Measurements from ENCODE around the gene MPZL2. TPM values are rescaled to one million over a fixed set of nuclear protein-coding genes. Genes with fewer than 3 reads are reported as not detected.

The MPZL2 gene
- polyA plus RNA-seq, 1 of the 3 experiments (the other 2 are of a cell fraction): 6.2 TPM

DNA sequence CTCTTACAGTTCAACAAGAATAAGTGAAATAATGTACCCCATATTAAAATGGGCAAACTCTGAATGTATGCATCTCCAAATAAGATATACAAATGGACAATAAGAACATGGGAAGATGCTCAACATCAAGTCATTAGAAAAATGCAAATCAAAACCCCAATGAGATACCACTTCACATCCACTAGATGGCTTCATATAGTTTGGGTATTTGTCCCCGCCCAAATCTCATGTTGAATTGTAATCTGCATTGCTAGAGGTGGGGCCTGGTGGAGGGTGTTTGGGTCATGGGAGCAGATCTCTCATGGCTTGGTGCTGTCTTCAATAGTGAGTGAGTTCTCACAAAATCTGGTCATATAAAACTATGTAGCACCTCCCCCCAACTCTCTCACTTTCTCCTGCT lies 5.7 kb downstream of the MPZL2 start:
- WGBS (ENCODE audit: low lambda C conversion rate): 8% methylated on average over 1 of the region's 1 CpG
- no peak for TF ChIP-seq TEAD4 (IDR thresholded peaks at IDR 0.05; ENCODE audit: borderline replicate concordance, insufficient read depth)
- TF ChIP-seq, protein P1, sequence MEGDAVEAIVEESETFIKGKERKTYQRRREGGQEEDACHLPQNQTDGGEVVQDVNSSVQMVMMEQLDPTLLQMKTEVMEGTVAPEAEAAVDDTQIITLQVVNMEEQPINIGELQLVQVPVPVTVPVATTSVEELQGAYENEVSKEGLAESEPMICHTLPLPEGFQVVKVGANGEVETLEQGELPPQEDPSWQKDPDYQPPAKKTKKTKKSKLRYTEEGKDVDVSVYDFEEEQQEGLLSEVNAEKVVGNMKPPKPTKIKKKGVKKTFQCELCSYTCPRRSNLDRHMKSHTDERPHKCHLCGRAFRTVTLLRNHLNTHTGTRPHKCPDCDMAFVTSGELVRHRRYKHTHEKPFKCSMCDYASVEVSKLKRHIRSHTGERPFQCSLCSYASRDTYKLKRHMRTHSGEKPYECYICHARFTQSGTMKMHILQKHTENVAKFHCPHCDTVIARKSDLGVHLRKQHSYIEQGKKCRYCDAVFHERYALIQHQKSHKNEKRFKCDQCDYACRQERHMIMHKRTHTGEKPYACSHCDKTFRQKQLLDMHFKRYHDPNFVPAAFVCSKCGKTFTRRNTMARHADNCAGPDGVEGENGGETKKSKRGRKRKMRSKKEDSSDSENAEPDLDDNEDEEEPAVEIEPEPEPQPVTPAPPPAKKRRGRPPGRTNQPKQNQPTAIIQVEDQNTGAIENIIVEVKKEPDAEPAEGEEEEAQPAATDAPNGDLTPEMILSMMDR (IDR thresholded peaks at IDR 0.05): peak; percentile 35
- no peak overlapping the region for H3K27ac ChIP-seq (ENCODE audit: low read depth in 2 of 2, low read length in 1 of 2)
- no peaks in the 10 kb centered on the region for H3K79me2 ChIP-seq (ENCODE audit: insufficient read depth)
- H3K9ac ChIP-seq: no peak overlapping the region
- H3K9me3 ChIP-seq: no peaks in the 10 kb centered on the region
- ChIA-PET POLR2A (no interaction called here), CTCF (no interaction called here)
- no peaks in the 10 kb centered on the region for H3K4me1 ChIP-seq (ENCODE audit: control insufficient read depth in 1 of 2, insufficient read depth in 2 of 2, low read depth in 1 of 2, low read length in 1 of 2)
- no peaks in the 10 kb centered on the region for H4K20me1 ChIP-seq (ENCODE audit: insufficient read depth)
- DNase-seq: no peak
- H3F3A ChIP-seq (replicated peaks; ENCODE audit: insufficient read depth): no peaks in the 10 kb centered on the region
- no peaks in the 10 kb centered on the region for H3K36me3 ChIP-seq (replicated peaks in 1 of 2; ENCODE audit: control insufficient read depth in 1 of 2, insufficient read depth in 2 of 2, low read length in 1 of 2)
- no peaks in the 10 kb centered on the region for H3K9me2 ChIP-seq
- H2AFZ ChIP-seq (ENCODE audit: low read depth): no peak overlapping the region
- no peak overlapping the region for H3K4me3 ChIP-seq (ENCODE audit: low read depth in 2 of 2, low read length in 1 of 2)
- no peak overlapping the region for H3K4me2 ChIP-seq
- H3K27me3 ChIP-seq (ENCODE audit: insufficient read depth): no peaks in the 10 kb centered on the region; the same call in 1 of the 2 replicates

DNA sequence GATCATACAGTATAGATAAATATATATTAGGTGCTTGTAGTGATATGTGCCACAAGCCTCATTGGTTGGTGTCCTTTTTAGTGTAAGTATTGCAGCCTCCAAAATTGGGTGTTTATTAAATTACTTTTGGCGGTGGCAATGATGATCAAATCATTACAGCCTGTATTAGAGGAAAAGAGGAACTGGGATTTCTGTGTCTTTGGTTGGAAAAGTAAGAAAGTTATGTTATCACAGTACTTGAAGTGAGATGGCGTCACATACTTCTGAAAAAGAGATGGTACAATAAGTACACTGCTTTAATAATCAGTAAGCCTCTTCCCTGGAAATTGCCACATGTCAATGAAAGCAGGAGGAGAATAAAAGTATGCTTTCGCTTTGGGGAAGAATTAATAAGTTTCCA lies 11.4 kb downstream of the MPZL2 start:
- H3K4me1 ChIP-seq (ENCODE audit: control insufficient read depth in 1 of 2, insufficient read depth in 2 of 2, low read depth in 1 of 2, low read length in 1 of 2): peaks cover 0 to 6% of the 10 kb centered on the region in 2 experiments; a peak in 1 of 4 replicates
- no peak overlapping the region for H3K9ac ChIP-seq
- H3K4me3 ChIP-seq (ENCODE audit: low read depth in 2 of 2, low read length in 1 of 2): peak overlapping the region; percentile 65 to 90; a peak in 2 of 4 replicates
- H3K27me3 ChIP-seq (ENCODE audit: insufficient read depth): peaks cover under 1% of the 10 kb centered on the region; the same call in 1 of the 2 replicates
- H3K9me2 ChIP-seq: no peaks in the 10 kb centered on the region
- peak overlapping the region; percentile 96 for H2AFZ ChIP-seq (ENCODE audit: low read depth)
- H3K9me3 ChIP-seq: no peaks in the 10 kb centered on the region
- no peaks in the 10 kb centered on the region for H3K36me3 ChIP-seq (replicated peaks in 1 of 2; ENCODE audit: control insufficient read depth in 1 of 2, insufficient read depth in 2 of 2, low read length in 1 of 2)
- no peaks in the 10 kb centered on the region for H3K79me2 ChIP-seq (ENCODE audit: insufficient read depth)
- TF ChIP-seq GATA2 (CRISPR knock-in tag; IDR thresholded peaks at IDR 0.05) (no peak), ELF1 (IDR thresholded peaks at IDR 0.05) (no peak), RCOR1 (IDR thresholded peaks at IDR 0.05; ENCODE audit: low read length) (no peak), JUND (IDR thresholded peaks at IDR 0.05) (no peak), RXRA (IDR thresholded peaks at IDR 0.05; ENCODE audit: borderline replicate concordance, low read depth) (no peak), FOSL2 (IDR thresholded peaks at IDR 0.05; ENCODE audit: borderline replicate concordance, low read depth) (no peak), SMC3 (IDR thresholded peaks at IDR 0.05; ENCODE audit: low read depth, low read length) (no peak)
- TF ChIP-seq, protein P2, sequence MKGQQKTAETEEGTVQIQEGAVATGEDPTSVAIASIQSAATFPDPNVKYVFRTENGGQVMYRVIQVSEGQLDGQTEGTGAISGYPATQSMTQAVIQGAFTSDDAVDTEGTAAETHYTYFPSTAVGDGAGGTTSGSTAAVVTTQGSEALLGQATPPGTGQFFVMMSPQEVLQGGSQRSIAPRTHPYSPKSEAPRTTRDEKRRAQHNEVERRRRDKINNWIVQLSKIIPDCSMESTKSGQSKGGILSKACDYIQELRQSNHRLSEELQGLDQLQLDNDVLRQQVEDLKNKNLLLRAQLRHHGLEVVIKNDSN (IDR thresholded peaks at IDR 0.05; ENCODE audit: borderline replicate concordance, low read depth): no peak
- no peaks in the 10 kb centered on the region for H4K20me1 ChIP-seq (ENCODE audit: insufficient read depth)
- WGBS (ENCODE audit: low lambda C conversion rate): 78% methylated on average over 3 of the region's 3 CpGs
- CTCF ChIA-PET: interaction anchor here (0.7 to 1.8 kb wide), 4 partner anchors 12 to 121 kb away, joined by 3 to 5 read pairs (median 3); no protein-coding TSS in a partner anchor
- no peak overlapping the region for H3K27ac ChIP-seq (ENCODE audit: low read depth in 2 of 2, low read length in 1 of 2)
- POLR2A ChIA-PET: no interaction called here
- H3K4me2 ChIP-seq: peak overlapping the region; percentile 48
- H3F3A ChIP-seq (replicated peaks; ENCODE audit: insufficient read depth): peaks cover 5% of the 10 kb centered on the region
- no peak for DNase-seq

Measured in SK-N-SH (cell line).